ENCODE results near the gene RD3L. TPM values are rescaled to one million over a fixed set of nuclear protein-coding genes. Genes with fewer than 3 reads are reported as not detected.
A peak's percentile ranks its signal among the peaks of the same experiment; 100 is the strongest.

The RD3L gene
- total and polyA plus RNA-seq, 9 of the 15 experiments (the other 6 are each of a cell fraction or from before 2014, with no cell fraction given): 0.14 TPM; not detected in 8

DNA sequence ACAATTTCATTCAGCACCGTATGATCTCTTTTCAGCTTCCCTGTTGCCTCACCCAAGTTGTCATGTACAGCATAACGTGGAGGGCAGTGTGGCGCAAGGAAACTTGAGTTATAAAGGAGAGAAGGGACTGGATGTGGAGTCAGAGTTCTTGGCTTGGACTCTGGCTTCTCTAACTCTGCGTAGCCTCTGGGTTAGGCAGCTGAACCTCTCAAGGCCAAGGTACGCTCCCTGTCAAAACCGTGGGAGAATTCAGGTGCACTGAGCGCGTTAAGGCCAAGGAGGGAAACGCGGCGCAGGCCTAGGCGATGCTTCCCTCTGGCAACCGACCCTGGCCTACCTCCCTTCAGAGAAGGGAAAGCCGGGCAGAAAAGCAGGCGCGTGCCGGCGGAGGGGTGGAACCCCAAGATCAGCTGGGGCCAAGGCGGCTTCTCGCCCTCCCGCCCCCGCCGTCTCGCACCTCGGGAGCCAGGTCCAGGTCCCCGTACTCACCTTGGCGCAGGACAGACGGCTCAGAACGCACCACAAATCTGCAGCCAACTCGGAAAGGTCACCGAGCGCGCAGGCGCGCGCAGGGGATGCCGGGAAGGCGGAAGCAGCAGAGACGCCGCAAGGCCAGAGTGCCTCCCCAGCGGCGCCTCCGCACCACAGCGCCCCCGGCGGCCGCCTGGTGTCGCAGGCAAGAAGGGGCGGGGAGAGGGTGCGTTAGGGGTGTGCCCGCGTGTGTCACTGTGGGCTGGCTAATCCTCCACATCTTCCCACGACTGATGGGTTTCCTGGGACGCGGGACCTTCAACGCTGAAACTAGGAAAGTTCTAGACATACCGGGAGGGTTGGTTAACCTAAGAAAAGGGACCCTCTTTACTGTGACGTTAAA, 21.1 kb downstream of the RD3L start (continued):
- TF ChIP-seq, protein P1, sequence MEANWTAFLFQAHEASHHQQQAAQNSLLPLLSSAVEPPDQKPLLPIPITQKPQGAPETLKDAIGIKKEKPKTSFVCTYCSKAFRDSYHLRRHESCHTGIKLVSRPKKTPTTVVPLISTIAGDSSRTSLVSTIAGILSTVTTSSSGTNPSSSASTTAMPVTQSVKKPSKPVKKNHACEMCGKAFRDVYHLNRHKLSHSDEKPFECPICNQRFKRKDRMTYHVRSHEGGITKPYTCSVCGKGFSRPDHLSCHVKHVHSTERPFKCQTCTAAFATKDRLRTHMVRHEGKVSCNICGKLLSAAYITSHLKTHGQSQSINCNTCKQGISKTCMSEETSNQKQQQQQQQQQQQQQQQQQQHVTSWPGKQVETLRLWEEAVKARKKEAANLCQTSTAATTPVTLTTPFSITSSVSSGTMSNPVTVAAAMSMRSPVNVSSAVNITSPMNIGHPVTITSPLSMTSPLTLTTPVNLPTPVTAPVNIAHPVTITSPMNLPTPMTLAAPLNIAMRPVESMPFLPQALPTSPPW (CRISPR knock-in tag; IDR thresholded peaks at IDR 0.05): peak; percentile 72
- peak; percentile 87; the same call in 1 of the 2 replicates for TF ChIP-seq ESRRA (IDR thresholded peaks at IDR 0.05; ENCODE audit: borderline replicate concordance, low read depth)
- no peak for TF ChIP-seq ZNF695 (CRISPR knock-in tag; IDR thresholded peaks at IDR 0.05)
- TF ChIP-seq ZNF77 (CRISPR knock-in tag; IDR thresholded peaks at IDR 0.05): no peak
- TF ChIP-seq ARHGAP35 (IDR thresholded peaks at IDR 0.05; ENCODE audit: partially characterized antibody): no peak
- TF ChIP-seq, protein P2, sequence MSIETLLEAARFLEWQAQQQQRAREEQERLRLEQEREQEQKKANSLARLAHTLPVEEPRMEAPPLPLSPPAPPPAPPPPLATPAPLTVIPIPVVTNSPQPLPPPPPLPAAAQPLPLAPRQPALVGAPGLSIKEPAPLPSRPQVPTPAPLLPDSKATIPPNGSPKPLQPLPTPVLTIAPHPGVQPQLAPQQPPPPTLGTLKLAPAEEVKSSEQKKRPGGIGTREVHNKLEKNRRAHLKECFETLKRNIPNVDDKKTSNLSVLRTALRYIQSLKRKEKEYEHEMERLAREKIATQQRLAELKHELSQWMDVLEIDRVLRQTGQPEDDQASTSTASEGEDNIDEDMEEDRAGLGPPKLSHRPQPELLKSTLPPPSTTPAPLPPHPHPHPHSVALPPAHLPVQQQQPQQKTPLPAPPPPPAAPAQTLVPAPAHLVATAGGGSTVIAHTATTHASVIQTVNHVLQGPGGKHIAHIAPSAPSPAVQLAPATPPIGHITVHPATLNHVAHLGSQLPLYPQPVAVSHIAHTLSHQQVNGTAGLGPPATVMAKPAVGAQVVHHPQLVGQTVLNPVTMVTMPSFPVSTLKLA (conservative IDR thresholded peaks at IDR 0.05): peak; percentile 55 to 77
- TF ChIP-seq TCF7 (IDR thresholded peaks at IDR 0.05; ENCODE audit: borderline replicate concordance): no peak
- TF ChIP-seq CSDE1 (IDR thresholded peaks at IDR 0.05): no peak
- TF ChIP-seq, protein P3, sequence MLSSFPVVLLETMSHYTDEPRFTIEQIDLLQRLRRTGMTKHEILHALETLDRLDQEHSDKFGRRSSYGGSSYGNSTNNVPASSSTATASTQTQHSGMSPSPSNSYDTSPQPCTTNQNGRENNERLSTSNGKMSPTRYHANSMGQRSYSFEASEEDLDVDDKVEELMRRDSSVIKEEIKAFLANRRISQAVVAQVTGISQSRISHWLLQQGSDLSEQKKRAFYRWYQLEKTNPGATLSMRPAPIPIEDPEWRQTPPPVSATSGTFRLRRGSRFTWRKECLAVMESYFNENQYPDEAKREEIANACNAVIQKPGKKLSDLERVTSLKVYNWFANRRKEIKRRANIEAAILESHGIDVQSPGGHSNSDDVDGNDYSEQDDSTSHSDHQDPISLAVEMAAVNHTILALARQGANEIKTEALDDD (IDR thresholded peaks at IDR 0.05): peak; percentile 32; the same call in 1 of the 2 replicates
- TF ChIP-seq SPI1 (IDR thresholded peaks at IDR 0.05; ENCODE audit: borderline replicate concordance, low read depth, low read length): no peak
- peak; percentile 54; the same call in 1 of the 2 replicates for TF ChIP-seq EP400 (IDR thresholded peaks at IDR 0.05)
- 0 out of 4 replicates have a peak, but pooled peaks of 1 of the 2 experiments have one; percentile 39 for TF ChIP-seq KDM4B (IDR thresholded peaks at IDR 0.05; ENCODE audit: borderline replicate concordance in 2 of 2, low read depth in 1 of 2)
- TF ChIP-seq, protein P4, sequence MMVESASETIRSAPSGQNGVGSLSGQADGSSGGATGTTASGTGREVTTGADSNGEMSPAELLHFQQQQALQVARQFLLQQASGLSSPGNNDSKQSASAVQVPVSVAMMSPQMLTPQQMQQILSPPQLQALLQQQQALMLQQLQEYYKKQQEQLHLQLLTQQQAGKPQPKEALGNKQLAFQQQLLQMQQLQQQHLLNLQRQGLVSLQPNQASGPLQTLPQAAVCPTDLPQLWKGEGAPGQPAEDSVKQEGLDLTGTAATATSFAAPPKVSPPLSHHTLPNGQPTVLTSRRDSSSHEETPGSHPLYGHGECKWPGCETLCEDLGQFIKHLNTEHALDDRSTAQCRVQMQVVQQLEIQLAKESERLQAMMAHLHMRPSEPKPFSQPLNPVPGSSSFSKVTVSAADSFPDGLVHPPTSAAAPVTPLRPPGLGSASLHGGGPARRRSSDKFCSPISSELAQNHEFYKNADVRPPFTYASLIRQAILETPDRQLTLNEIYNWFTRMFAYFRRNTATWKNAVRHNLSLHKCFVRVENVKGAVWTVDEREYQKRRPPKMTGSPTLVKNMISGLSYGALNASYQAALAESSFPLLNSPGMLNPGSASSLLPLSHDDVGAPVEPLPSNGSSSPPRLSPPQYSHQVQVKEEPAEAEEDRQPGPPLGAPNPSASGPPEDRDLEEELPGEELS (CRISPR knock-in tag; IDR thresholded peaks at IDR 0.05; ENCODE audit: borderline replicate concordance): no peak
- TF ChIP-seq SAFB2 (IDR thresholded peaks at IDR 0.05; ENCODE audit: borderline replicate concordance, low read depth, low read length, severe bottlenecking): no peak
- no peak for TF ChIP-seq ZNF436 (CRISPR knock-in tag; IDR thresholded peaks at IDR 0.05)
- TF ChIP-seq, protein P5, sequence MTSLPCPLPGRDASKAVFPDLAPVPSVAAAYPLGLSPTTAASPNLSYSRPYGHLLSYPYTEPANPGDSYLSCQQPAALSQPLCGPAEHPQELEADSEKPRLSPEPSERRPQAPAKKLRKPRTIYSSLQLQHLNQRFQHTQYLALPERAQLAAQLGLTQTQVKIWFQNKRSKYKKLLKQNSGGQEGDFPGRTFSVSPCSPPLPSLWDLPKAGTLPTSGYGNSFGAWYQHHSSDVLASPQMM (CRISPR knock-in tag; IDR thresholded peaks at IDR 0.05): no peak
- no peak for TF ChIP-seq SRSF1 (IDR thresholded peaks at IDR 0.05; ENCODE audit: low read depth, low read length)
- TF ChIP-seq CHD2 (IDR thresholded peaks at IDR 0.05; ENCODE audit: low read depth, low read length): 0 out of 2 replicates have a peak, but pooled peaks have one; percentile 14
- no peak for TF ChIP-seq ZEB2 (IDR thresholded peaks at IDR 0.05)
- TF ChIP-seq MAFF (IDR thresholded peaks at IDR 0.05; ENCODE audit: low read length): no peak
- 0 out of 2 replicates have a peak, but pooled peaks have one; percentile 24 for TF ChIP-seq ZNF384 (IDR thresholded peaks at IDR 0.05; ENCODE audit: low read depth, low read length)
- no peak for TF ChIP-seq EZH2 (IDR thresholded peaks at IDR 0.05; ENCODE audit: borderline replicate concordance, low read depth, low read length)
